Activated CD8-positive, alpha-beta T cell treated with anti-CD3 and anti-CD28 coated beads for 36 hours (primary cell): ENCODE data around the gene ZNF773. TPM values are rescaled to one million over a fixed set of nuclear protein-coding genes. Genes with fewer than 3 reads are reported as not detected.
"Not testable (repeated sequence)": the region's sequence is repeated elsewhere in the genome, so short reads cannot be mapped to it uniquely, and the experiment has no call there.

Experiments
- ATAC-seq: fragments of 200-7000 bp; cut with Tn5 transposase; one replicate; pipeline ENCODE4 v1.10.0; 2021; ENCODE audit warnings: mild to moderate bottlenecking, moderate library complexity
- CTCF ChIA-PET: fragments of 350-600 bp; sonication (Branson Sonifier 250); formaldehyde crosslinking; loops from one replicate; lab custom pipeline; 2021; ENCODE audit warnings: antibody characterized with exemption; lab: Charles Lee
- POLR2A ChIA-PET: fragments of 350-600 bp; sonication (Branson Sonifier 250); formaldehyde crosslinking; loops from one replicate; lab custom pipeline; 2021; ENCODE audit warnings: antibody characterized with exemption; lab: Charles Lee
- DNase-seq: peaks from one replicate; pipeline ENCODE4 v3.0.0-alpha.2; 2020
- H3K27ac Mint-ChIP-seq: one replicate; pipeline ENCODE4 v1.8.0; 2021; ENCODE audit warnings: mild to moderate bottlenecking, mixed read lengths
- H3K27me3 Mint-ChIP-seq: one replicate; pipeline ENCODE4 v1.8.0; 2021; ENCODE audit warnings: mixed read lengths
- H3K36me3 Mint-ChIP-seq: one replicate; pipeline ENCODE4 v1.8.0; 2021; ENCODE audit warnings: low read depth, mixed read lengths
- H3K4me1 Mint-ChIP-seq: one replicate; pipeline ENCODE4 v1.8.0; 2021; ENCODE audit warnings: low read depth, mixed read lengths
- H3K4me3 Mint-ChIP-seq: one replicate; pipeline ENCODE4 v1.8.0; 2021; ENCODE audit warnings: mild to moderate bottlenecking, moderate library complexity, mixed read lengths
- H3K9me3 Mint-ChIP-seq: one replicate; pipeline ENCODE4 v1.8.0; 2021; ENCODE audit warnings: mixed read lengths
- intact Hi-C: fragments of 100-400 bp; cut with micrococcal nuclease; formaldehyde crosslinking; loops from one replicate; pipeline ENCODE4 v1.10.0; 2022
- total RNA-seq, 2 experiments: library from RNA; stranded (reverse); gene quantifications; one replicate each; pipeline ENCODE4 v1.2.3, GENCODE V29; 2021
- TF ChIP-seq, protein P1 (sequence below): fragments of 200-600 bp; IDR thresholded peaks from one replicate; pipeline ENCODE4 v1.8.0; 2022; ENCODE audit warnings: antibody characterized with exemption, mild to moderate bottlenecking

Gene ZNF773
- total RNA-seq, 2 experiments from 2014 or later, result 5.7 to 7.1 TPM

DNA sequence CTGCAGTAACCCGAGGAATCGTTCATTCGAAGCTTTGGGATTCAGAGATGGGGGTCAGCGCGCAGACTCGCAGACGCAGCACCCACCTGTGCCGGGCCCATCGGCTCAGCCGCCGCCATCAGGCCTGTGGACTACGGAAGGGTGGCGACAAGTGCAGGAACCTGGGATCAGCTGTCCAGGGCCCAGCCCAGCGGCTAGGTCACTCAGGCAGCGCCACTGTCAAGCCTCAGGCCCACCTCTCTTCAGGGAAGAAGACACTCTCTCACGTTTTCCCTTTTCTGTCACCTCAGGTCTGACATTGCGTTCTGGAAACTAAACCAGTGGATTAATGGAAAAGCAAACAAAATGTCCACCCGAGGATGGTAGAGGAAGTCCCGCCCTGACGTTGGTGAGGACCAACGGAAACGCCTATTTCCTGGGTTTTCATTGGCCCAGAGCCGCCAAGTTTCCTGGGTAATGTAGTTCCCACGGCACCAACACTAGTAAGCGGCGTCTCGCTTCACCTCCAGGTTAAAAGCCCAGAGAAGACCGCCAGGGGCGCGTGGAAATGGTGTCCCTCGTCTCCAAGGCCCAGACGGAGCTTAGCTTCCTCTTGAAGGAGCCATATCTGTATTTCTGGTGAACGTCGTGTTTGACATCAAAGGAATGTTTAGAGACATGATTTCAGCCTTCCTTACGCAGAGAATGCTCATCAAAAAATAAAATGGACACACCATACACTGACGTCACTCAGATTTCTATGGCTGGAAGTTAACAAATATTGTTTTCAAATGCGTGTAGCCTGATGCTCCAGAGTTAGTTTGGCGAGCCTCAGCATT is 22.3 kb upstream of the ZNF773 start, which contains the start of gene ZNF772:
TSS of gene ZNF772 (minus strand) at position 376 of the 818 bp plus-strand sequence. CDS start at position 119, 257 bp downstream.
- H3K27ac Mint-ChIP-seq, result peak within 1 kb of the TSS; percentile 77
- ATAC-seq, result peak; percentile 100
- POLR2A ChIA-PET, result interaction anchor here (1.5 kb wide), 1 partner anchor 9 kb away, joined by 7 read pairs; no protein-coding TSS in a partner anchor
- H3K4me1 Mint-ChIP-seq, result peaks cover 6% of the 10 kb centered on the region
- CTCF ChIA-PET, result interaction anchor here (0.8 to 1.2 kb wide), 3 partner anchors 22 to 204 kb away, joined by 3 read pairs; partner anchors contain the start of genes ZNF551 and ZNF773
- peak within 1 kb of the TSS; percentile 76 for H3K4me3 Mint-ChIP-seq
- no peaks in the 10 kb centered on the region for H3K27me3 Mint-ChIP-seq
- DNase-seq, result peak; percentile 95
- intact Hi-C loops, result no loop called here
- H3K36me3 Mint-ChIP-seq, result peaks cover 56% of the 10 kb centered on the region
- H3K9me3 Mint-ChIP-seq, result peaks cover 52% of the 10 kb centered on the region
- TF ChIP-seq, protein P1, sequence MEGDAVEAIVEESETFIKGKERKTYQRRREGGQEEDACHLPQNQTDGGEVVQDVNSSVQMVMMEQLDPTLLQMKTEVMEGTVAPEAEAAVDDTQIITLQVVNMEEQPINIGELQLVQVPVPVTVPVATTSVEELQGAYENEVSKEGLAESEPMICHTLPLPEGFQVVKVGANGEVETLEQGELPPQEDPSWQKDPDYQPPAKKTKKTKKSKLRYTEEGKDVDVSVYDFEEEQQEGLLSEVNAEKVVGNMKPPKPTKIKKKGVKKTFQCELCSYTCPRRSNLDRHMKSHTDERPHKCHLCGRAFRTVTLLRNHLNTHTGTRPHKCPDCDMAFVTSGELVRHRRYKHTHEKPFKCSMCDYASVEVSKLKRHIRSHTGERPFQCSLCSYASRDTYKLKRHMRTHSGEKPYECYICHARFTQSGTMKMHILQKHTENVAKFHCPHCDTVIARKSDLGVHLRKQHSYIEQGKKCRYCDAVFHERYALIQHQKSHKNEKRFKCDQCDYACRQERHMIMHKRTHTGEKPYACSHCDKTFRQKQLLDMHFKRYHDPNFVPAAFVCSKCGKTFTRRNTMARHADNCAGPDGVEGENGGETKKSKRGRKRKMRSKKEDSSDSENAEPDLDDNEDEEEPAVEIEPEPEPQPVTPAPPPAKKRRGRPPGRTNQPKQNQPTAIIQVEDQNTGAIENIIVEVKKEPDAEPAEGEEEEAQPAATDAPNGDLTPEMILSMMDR, result peak; percentile 71

DNA sequence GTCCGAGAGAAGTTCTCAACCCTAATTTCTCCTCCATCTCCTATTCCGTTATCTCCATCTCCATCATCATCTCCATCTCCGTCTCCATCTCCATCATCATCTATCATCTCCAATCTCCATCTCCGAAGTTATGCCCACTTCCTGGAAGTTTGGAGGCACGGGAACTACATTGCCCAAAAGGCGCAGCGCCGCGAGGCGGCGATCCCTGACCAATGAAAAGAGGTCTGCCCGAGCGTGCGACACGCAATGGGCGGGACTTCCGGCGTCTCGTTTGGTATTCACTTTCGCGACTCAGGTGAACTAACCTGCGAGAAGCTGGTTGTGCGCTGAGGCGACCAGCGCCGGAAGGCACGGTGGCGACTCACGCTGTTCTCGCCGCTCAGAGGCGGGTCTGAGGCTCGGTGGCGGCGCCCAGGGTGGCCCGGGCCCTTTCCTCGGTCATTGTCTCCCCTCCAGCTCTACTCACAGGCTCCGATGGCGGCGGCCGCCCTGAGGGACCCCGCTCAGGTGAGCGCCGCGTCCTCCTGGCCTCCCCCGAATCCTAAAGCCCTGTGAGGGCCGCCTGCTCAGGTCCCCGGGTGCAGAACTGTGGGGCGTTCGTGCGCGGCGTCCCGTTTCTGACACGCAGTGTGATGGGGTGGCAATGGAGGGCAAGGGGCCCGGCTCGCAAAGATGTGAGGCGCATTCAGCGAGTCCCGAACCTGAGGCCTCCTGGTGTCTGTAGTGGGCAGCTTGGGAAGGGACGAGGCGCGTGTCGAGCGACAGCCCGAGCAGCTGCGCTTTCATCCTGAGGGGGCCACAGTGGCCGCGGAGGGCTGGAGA is 12.1 kb upstream of the ZNF773 start, which contains the start of gene ZNF419:
TSS of gene ZNF419 (plus strand) at position 274 of the 822 bp plus-strand sequence. CDS start at position 475, 201 bp downstream.
- Mint-ChIP-seq H3K27ac (peak within 1 kb of the TSS; percentile 87), H3K4me3 (peak within 1 kb of the TSS; percentile 54), H3K36me3 (peaks cover 42% of the 10 kb centered on the region), H3K4me1 (peaks cover 14% of the 10 kb centered on the region), H3K9me3 (peaks cover 24% of the 10 kb centered on the region)
- DNase-seq, result peak; percentile 95
- H3K27me3 Mint-ChIP-seq, CTCF ChIA-PET, intact Hi-C loops: not testable (repeated sequence)
- ATAC-seq, result peak; percentile 98
- POLR2A ChIA-PET, result interaction anchor here (0.7 to 1.0 kb wide), 3 partner anchors 12 to 98 kb away, joined by 3 read pairs; partner anchors contain the start of genes ZNF548 and ZNF773

DNA sequence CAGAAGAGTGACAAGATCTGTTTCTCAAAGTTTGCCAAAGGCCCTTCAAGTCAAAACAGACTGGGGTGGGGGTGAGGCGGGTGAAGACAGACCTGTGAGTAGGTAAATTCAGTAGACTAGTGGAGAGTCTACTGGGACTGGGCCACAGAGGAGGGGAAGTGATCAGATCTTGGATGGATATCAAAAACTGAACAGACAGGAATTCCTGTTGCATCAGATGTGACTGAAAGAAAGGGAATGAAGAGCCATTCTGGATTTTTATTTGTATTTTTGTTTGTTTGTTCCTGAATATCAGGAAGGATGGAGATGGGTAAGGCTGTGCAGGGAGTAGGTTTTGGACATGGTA is 11.5 kb upstream of the ZNF773 start:
- peaks cover 48% of the 10 kb centered on the region for H3K36me3 Mint-ChIP-seq
- H3K27me3 Mint-ChIP-seq, DNase-seq, ATAC-seq, H3K27ac Mint-ChIP-seq, CTCF ChIA-PET, intact Hi-C loops: not testable (repeated sequence)
- peak overlapping the region; percentile 54 for H3K4me3 Mint-ChIP-seq
- H3K9me3 Mint-ChIP-seq, result peaks cover 28% of the 10 kb centered on the region
- POLR2A ChIA-PET, result interaction anchor here (0.7 kb wide), 1 partner anchor 11 kb away, joined by 3 read pairs; the partner anchor contains the start of gene ZNF773
- peaks cover 14% of the 10 kb centered on the region for H3K4me1 Mint-ChIP-seq

DNA sequence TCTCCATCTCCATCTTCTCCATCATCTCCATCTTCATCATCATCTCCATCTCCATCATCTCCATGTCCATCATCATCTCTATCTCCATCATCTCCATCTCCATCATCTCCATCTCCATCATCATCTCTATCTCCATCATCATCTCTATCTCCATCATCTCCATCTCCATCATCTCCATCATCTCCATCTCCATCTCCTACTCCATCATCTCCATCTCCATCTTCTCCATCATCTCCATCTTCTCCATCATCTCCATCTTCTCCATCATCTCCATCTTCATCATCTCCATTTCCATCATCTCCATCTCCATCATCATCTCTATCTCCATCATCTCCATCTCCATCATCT is 432 bp upstream of the ZNF773 start:
- H3K4me1 Mint-ChIP-seq, result peaks cover 30% of the 10 kb centered on the region
- H3K27ac Mint-ChIP-seq, result peak overlapping the region; percentile 79
- ChIA-PET CTCF (interaction anchor here (1.0 kb wide), 1 partner anchor 93 kb away, joined by 3 read pairs; no protein-coding TSS in a partner anchor), POLR2A (interaction anchor here (0.6 to 1.1 kb wide), 3 partner anchors 11 to 112 kb away, joined by 3 read pairs; partner anchors contain the start of gene ZNF419)
- intact Hi-C loops, DNase-seq, H3K27me3 Mint-ChIP-seq, ATAC-seq: not testable (repeated sequence)
- TF ChIP-seq, protein P1, result peak; percentile 17
- peaks cover 60% of the 10 kb centered on the region for H3K36me3 Mint-ChIP-seq
- H3K4me3 Mint-ChIP-seq, result peak overlapping the region; percentile 89
- H3K9me3 Mint-ChIP-seq, result peaks cover 49% of the 10 kb centered on the region

DNA sequence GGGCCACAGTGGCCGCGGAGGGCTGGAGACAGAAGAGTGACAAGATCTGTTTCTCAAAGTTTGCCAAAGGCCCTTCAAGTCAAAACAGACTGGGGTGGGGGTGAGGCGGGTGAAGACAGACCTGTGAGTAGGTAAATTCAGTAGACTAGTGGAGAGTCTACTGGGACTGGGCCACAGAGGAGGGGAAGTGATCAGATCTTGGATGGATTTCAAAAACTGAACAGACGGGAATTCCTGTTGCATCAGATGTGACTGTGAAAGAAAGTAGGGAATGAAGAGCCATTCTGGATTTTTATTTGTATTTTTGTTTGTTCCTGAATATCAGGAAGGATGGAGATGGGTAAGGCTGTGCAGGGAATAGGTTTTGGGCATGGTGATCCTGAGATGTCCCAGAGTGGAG is 662 bp downstream of the ZNF773 start:
- ChIA-PET CTCF (interaction anchor here (0.6 to 1.0 kb wide), 2 partner anchors 23 to 94 kb away, joined by 3 read pairs; partner anchors contain the start of gene ZNF772), POLR2A (interaction anchor here (0.5 kb wide), 1 partner anchor 306 kb away, joined by 5 read pairs; no protein-coding TSS in a partner anchor)
- Mint-ChIP-seq H3K27ac (peak overlapping the region; percentile 88), H3K4me3 (peak overlapping the region; percentile 89), H3K36me3 (peaks cover 60% of the 10 kb centered on the region), H3K4me1 (peaks cover 30% of the 10 kb centered on the region), H3K9me3 (peaks cover 47% of the 10 kb centered on the region)
- intact Hi-C loops, ATAC-seq, DNase-seq, H3K27me3 Mint-ChIP-seq: not testable (repeated sequence)

DNA sequence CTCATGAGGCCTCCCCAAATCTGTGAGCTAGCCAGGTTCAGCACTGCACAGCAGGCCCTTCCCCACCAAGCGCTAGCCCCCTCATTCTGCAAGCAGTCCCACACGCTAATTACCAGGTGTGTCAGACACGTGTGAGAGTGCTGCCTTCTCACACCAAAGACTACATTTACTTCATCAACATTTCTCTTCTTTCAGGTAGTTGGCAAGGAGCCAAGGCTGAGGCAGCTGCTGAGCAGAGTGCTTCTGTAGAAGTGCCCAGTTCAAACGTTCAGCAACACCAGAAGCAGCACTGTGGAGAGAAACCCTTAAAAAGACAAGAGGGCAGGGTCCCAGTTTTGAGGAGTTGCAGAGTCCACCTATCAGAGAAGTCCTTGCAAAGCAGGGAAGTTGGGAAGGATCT is 6.4 kb downstream of the ZNF773 start:
- ChIA-PET CTCF (no interaction called here), POLR2A (no interaction called here)
- H3K27ac Mint-ChIP-seq, result no peak overlapping the region
- no peak overlapping the region for H3K4me3 Mint-ChIP-seq
- H3K27me3 Mint-ChIP-seq, result no peaks in the 10 kb centered on the region
- H3K4me1 Mint-ChIP-seq, result peaks cover 17% of the 10 kb centered on the region
- TF ChIP-seq, protein P1, result no peak
- H3K36me3 Mint-ChIP-seq, result peaks cover 87% of the 10 kb centered on the region
- DNase-seq, result no peak
- peaks cover 57% of the 10 kb centered on the region for H3K9me3 Mint-ChIP-seq
- ATAC-seq, result no peak
- intact Hi-C loops, result no loop called here
